CD14-positive monocyte (primary cell): ENCODE data around the gene SPATA17. TPM values are rescaled to one million over a fixed set of nuclear protein-coding genes. Genes with fewer than 3 reads are reported as not detected.

ENCODE experiments used
- DNase-seq, 3 donors: peaks; one replicate each; pipeline ENCODE4 v3.0.0-alpha.2; 2011 to 2022
- H2AFZ ChIP-seq: 2 replicates; pipeline ENCODE4 v1.6.0; 2012; ENCODE audit warnings: mild to moderate bottlenecking, low read depth, low read length, inconsistent platforms; ENCODE audit not compliant: insufficient read depth, poor library complexity, severe bottlenecking
- H3K27ac ChIP-seq, 2 donors: 1 replicate in 1 of 2; 2 replicates in 1 of 2; pipeline ENCODE4 v1.5.1; 2012 to 2013; ENCODE audit warnings: low read length in 2 of 2, control low read depth in 1 of 2, inconsistent platforms in 1 of 2, low read depth in 1 of 2, mild to moderate bottlenecking in 1 of 2
- H3K27me3 ChIP-seq, 2 donors: one replicate each; pipeline versions ENCODE4 v1.6.0 to v1.6.1; 2011 to 2013; ENCODE audit warnings: low read length in 2 of 2; ENCODE audit not compliant: control insufficient read depth in 2 of 2, insufficient read depth in 2 of 2
- H3K36me3 ChIP-seq, 2 donors: replicated peaks in 1 of 2; 1 replicate in 1 of 2; 2 replicates in 1 of 2; pipeline versions ENCODE4 v1.5.1 to v1.6.1; 2012 to 2013; ENCODE audit warnings: low read length in 2 of 2, control low read depth in 1 of 2, inconsistent platforms in 1 of 2, mild to moderate bottlenecking in 1 of 2; ENCODE audit not compliant: insufficient read depth in 2 of 2, control insufficient read depth in 1 of 2
- H3K4me1 ChIP-seq, 2 donors: 1 replicate in 1 of 2; 2 replicates in 1 of 2; pipeline versions ENCODE4 v1.5.1 to v1.6.1; 2012 to 2013; ENCODE audit warnings: low read length in 2 of 2, control low read depth in 1 of 2, inconsistent platforms in 1 of 2, mild to moderate bottlenecking in 1 of 2, moderate library complexity in 1 of 2; ENCODE audit not compliant: insufficient read depth in 2 of 2, control insufficient read depth in 1 of 2
- H3K4me2 ChIP-seq: replicated peaks from 2 replicates; pipeline ENCODE3; 2012; ENCODE audit warnings: low read length, moderate library complexity, mild to moderate bottlenecking; ENCODE audit not compliant: poor library complexity, severe bottlenecking; ENCODE audit errors: extremely low read depth
- H3K4me3 ChIP-seq, 3 experiments: fragments of 200-600 bp in 1 of 3; sonication (generic) in 1 of 3; replicated peaks in 1 of 3; 1 replicate in 2 of 3; 2 replicates in 1 of 3; pipeline ENCODE4 v1.5.1; 2011 to 2013; ENCODE audit warnings: low read length in 3 of 3, mild to moderate bottlenecking in 3 of 3, control low read depth in 2 of 3, low read depth in 2 of 3, inconsistent platforms in 1 of 3, moderate library complexity in 1 of 3
- H3K79me2 ChIP-seq: 2 replicates; pipeline ENCODE4 v1.6.0; 2012; ENCODE audit warnings: mild to moderate bottlenecking, control low read depth, inconsistent platforms, low read length, moderate library complexity; ENCODE audit not compliant: insufficient read depth
- H3K9ac ChIP-seq: 2 replicates; pipeline ENCODE4 v1.6.0; 2017; ENCODE audit warnings: low read length, mild to moderate bottlenecking; ENCODE audit not compliant: insufficient read depth, poor library complexity, severe bottlenecking
- H3K9me3 ChIP-seq, 2 donors: replicated peaks in 1 of 2; 1 replicate in 1 of 2; 2 replicates in 1 of 2; pipeline versions ENCODE4 v1.5.1 to v1.6.1; 2012 to 2013; ENCODE audit warnings: low read length in 2 of 2, control low read depth in 1 of 2; ENCODE audit not compliant: control insufficient read depth in 1 of 2, insufficient read depth in 1 of 2
- H4K20me1 ChIP-seq: 2 replicates; pipeline ENCODE4 v1.6.0; 2012; ENCODE audit warnings: mild to moderate bottlenecking, low read length, control low read depth, moderate library complexity; ENCODE audit not compliant: insufficient read depth
- H3K27ac Mint-ChIP-seq, 7 donors: one replicate each; pipeline ENCODE4 v1.8.0; 2020; ENCODE audit warnings: mild to moderate bottlenecking in 7 of 7, mixed read lengths in 7 of 7, moderate library complexity in 6 of 7, inconsistent platforms in 2 of 7
- H3K27me3 Mint-ChIP-seq, 3 donors: one replicate each; pipeline ENCODE4 v1.8.0; 2021 to 2022; ENCODE audit warnings: low read depth in 3 of 3, mild to moderate bottlenecking in 3 of 3, mixed read lengths in 3 of 3, moderate library complexity in 3 of 3, inconsistent platforms in 1 of 3
- H3K36me3 Mint-ChIP-seq, 2 donors: one replicate each; pipeline ENCODE4 v1.8.0; 2020; ENCODE audit warnings: mixed read lengths in 2 of 2, inconsistent platforms in 1 of 2, mild to moderate bottlenecking in 1 of 2
- H3K4me1 Mint-ChIP-seq: one replicate; pipeline ENCODE4 v1.8.0; 2020; ENCODE audit warnings: mild to moderate bottlenecking, mixed read lengths
- H3K4me3 Mint-ChIP-seq, 2 donors: one replicate each; pipeline ENCODE4 v1.8.0; 2020; ENCODE audit warnings: mild to moderate bottlenecking in 2 of 2, mixed read lengths in 2 of 2, moderate library complexity in 1 of 2
- H3K9me3 Mint-ChIP-seq, 7 donors: one replicate each; pipeline ENCODE4 v1.8.0; 2020 to 2022; ENCODE audit warnings: mixed read lengths in 7 of 7, mild to moderate bottlenecking in 6 of 7, moderate library complexity in 6 of 7, inconsistent platforms in 2 of 7
- CTCF ChIP-seq: fragments of 200-600 bp; IDR thresholded peaks from one replicate; pipeline ENCODE4 v1.8.0; 2022; ENCODE audit warnings: antibody characterized with exemption, mild to moderate bottlenecking
- WGBS: methylation state at CpG from one replicate; pipeline ENCODE4 v1.1.5; 2013; ENCODE audit warnings: missing lambda C conversion rate; ENCODE audit not compliant: insufficient coverage; 5-methylcytosine and 5-hydroxymethylcytosine counted together
- intact Hi-C, 2 donors: fragments of 100-400 bp; cut with micrococcal nuclease; formaldehyde crosslinking; loops; one replicate each; pipeline versions ENCODE4 v1.15.0 to v1.15.1; 2023
- polyA plus RNA-seq, 3 donors: library from polyadenylated mRNA; depleted of rRNA in 1 of 3; unstranded in 2 of 3; stranded (reverse) in 1 of 3; fragments of 300-500 nt in 2 of 3; fragments of >200 nt in 1 of 3; fragmentation: Illumina TruSeq in 2 of 3; gene quantifications; 1 replicate in 2 of 3; 2 replicates in 1 of 3; pipeline ENCODE4 v1.2.3, GENCODE V29; 2012 to 2021
- small RNA-seq: library from RNA; depleted of rRNA; stranded (forward); fragments of <200 nt; gene quantifications from one replicate; pipeline ENCODE3, GENCODE V24; 2012; ENCODE audit warnings: low read depth; ENCODE audit not compliant: insufficient read length

SPATA17 gene
- polyA plus RNA-seq, 3 donors = 0.28 TPM; not detected in 2

GRCh38 chr1:217919683-217920388 is 288.7 kb downstream of the SPATA17 start:
- peaks cover 3% of the 10 kb centered on the region in 2 donors for H3K27me3 ChIP-seq
- H3K27ac ChIP-seq = no peak overlapping the region
- H3K36me3 ChIP-seq = no peaks in the 10 kb centered on the region
- no peak overlapping the region for H3K9ac ChIP-seq
- H3K9me3 Mint-ChIP-seq = peaks cover 0 to 6% (median 2%) of the 10 kb centered on the region in 7 donors
- no peak overlapping the region for H3K27ac Mint-ChIP-seq
- no peaks in the 10 kb centered on the region for H3K36me3 Mint-ChIP-seq
- WGBS = 59% methylated on average over 15 of the region's 18 CpGs
- H3K27me3 Mint-ChIP-seq = peaks cover 2 to 6% (median 3%) of the 10 kb centered on the region in 3 donors
- peaks cover 0 to 6% of the 10 kb centered on the region in 2 donors for H3K9me3 ChIP-seq
- intact Hi-C loops = no loop called here
- H2AFZ ChIP-seq = no peak overlapping the region
- H3K4me3 Mint-ChIP-seq = no peak overlapping the region
- no peak overlapping the region for H3K4me3 ChIP-seq
- TF ChIP-seq CTCF = no peak
- no peaks in the 10 kb centered on the region for H4K20me1 ChIP-seq
- H3K4me1 ChIP-seq = no peaks in the 10 kb centered on the region
- no peaks in the 10 kb centered on the region for H3K4me1 Mint-ChIP-seq
- H3K4me2 ChIP-seq = no peak overlapping the region
- no peaks in the 10 kb centered on the region for H3K79me2 ChIP-seq
- no peak for DNase-seq

Small RNAs within 50 kb of the gene (small RNA-seq; reads per million reads assigned to genes)
- gene UBBP2 = not detected

Other genes with a start within 250 kb of the SPATA17 start
- 1 to 10 TPM; 1.8 to 3.4 (median 1.9) TPM for gene GPATCH2, start 254 bp upstream of the SPATA17 start, polyA plus RNA-seq